NCI-H1930 (cell line): ENCODE results near the gene NACC2.

Source experiments
- DNase-seq, 2 experiments: peaks; one replicate each; lab custom pipeline; 2025; lab: John Stamatoyannopoulos, UW

NACC2 gene

DNA sequence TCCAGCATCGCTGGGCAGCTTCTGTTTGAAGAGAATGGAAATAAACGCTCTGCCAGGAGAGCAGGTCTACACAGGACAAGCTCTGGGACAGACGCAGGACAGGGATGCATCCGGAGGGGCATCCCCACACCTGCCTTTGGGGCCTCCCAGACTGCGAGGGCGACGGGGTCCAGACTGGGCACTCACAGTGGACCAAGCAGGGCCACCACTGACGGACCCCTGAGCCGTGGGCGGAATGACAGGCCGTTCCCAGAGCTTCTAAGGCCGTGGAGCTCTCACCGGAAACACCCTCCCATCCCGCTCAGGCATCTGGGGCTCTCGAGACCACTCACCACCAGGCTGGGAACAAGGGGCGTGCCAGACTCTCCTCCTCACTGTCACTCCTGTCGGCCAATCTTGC is 34.1 kb upstream of the NACC2 start:
- DNase-seq = no peak

DNA sequence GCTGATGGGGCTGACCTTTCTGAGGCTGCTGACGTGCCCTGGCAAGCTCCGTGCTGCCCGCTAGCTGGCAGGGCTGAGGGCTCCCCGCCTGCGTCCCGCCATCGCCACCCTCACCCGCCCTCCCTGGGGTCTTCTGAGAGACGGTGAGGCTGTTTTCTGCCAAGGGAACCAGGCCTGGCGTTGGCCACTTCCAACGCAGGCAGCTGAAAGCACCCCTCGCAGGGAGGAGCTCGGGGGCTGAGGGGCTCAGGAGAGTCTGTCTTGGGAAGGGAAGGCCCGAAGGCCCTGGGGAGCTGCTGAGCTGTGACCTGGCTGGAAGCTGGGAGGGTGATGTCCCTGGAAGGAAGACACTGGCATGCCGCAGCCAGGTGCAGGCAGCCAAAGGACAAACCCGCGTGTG is 33.3 kb upstream of the NACC2 start:
- DNase-seq = no peak

DNA sequence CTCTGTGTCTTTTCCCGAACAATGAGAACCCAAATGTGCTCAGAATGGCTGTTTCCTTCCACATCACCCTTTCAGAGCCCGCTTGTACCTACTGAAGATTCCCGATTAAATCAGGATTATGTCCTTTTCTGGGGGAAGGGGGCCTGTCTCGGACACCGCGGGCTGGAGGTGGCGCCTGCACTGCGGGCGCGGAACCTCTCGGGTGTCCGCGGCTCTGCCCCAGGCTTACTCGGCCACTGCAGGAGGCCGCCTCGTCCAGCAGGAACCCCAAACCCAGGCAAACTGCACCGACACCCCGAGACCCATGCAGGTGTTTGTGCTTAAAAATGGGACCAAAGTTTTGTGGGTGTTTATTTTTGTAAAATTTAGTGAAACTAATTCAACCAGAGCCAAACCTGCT is 32.2 kb upstream of the NACC2 start:
- DNase-seq = no peak

DNA sequence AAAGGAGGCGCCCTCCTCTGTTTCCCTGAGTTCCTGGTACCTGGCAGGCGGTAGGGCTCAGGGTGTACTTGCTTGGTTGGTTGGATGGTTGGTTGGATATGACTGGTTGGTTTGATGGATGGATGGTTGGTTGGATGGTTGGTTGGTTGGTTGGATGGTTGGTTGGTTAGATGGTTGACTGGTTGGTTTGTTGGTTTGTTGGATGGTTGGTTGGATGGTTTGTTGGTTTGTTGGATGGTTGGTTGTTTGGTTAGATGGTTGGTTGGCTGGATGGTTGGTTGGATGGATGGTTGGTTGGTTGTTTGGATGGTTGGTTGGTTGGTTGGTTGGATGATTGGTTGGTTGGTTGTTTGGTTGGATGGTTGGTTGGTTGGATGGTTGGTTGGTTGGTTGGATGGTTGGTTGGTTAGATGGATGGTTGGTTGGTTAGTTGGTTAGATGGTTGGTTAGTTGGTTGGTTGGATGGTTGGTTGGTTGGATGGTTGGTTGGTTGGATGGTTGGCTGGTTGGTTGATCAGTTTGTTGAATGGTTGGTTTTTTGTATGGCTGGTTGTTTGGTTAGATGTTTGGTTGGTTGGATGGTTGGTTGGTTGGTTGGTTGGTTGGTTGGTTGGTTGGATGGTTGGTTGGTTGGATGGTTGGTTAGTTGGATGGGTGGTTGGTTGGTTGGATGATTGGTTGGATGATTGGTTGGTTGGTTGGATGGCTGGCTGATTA is 30.0 kb upstream of the NACC2 start:
- DNase-seq = no peak

DNA sequence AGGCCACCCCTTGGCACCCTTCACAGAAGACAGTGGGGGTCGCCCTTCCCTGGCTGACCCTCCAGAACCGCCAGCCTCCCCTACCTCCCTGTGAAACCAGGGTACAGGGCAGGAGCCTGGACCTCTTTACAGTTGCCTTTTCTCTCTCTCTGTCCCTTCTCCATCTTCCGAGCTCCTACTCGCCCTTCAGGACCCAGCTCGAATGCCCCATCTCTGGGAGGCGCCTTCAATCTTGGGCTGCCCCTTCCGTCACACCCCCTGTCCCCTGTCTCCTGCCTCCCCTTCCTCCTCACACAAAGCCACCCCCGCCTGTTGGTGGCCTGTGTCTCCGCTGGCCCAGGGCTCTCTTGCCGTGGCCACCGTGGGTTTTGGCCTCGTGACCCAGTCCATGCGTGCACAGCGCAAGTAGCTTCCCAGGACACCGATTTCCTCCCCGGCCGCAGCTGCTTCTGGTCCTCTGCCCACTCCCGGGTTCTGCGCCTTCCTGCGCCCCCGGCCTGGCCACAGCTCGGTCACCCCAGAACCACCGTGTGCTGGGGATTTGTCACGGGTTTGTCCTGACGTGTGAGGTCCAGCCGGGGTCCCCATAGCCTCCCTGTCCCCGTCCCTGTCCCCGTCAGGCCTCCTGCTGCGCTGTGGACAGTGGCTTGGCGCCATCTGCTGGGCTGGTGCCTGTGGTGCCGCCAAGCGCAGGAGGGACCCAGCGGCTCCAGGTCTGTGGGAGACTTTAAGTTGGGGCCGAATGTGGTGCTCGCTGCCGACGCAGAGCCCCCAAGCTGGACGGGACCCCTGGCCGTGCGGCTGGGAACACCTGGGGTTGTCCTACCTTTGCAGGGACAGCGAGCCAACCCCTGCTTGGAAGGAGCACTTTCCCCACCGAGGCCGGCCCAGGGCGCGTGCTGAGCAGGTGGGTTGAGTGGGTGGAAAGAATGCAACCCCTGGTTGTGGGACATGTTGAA is 27.6 kb upstream of the NACC2 start:
- DNase-seq = peak; percentile 16 to 57

DNA sequence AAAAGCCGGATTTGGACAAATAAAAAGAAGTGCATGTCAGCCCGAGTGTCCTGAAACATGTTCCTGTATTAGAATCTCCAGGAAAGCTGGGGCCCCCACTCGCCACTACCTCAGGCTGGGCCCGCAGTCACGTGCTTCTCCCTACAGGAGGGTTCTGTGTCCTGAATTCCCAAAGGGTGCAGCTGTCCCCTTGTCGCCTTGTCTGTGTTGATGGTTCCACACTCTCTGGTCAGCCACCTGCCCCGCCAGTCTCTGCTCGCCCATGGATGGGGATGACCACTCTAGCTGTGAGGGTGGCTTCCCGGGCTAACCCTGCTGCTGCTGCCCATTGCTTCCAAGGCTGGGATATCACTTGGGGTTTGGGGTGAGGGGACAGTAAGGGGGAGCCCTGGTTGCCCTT is 26.7 kb upstream of the NACC2 start:
- no peak for DNase-seq

DNA sequence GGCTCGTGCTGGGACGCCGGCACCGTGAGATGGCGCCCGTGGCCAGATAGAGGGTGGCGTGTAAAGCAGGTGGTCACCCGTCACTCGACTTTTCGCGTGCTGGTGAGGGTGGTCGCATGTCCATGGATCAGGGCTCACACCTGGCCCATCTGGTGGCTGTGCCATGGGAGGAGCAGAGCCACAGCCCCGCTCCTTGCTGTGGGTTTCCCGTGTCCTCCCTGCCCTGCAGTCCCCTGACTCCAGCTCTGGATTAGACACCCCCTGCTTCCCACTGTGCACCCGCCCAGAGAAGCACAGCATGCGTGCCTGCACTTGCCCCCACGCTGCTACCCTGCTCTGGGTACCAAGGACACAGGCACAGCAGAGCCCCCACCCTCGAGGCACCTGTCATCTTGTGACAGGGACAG is 25.4 kb upstream of the NACC2 start:
- DNase-seq = no peak

DNA sequence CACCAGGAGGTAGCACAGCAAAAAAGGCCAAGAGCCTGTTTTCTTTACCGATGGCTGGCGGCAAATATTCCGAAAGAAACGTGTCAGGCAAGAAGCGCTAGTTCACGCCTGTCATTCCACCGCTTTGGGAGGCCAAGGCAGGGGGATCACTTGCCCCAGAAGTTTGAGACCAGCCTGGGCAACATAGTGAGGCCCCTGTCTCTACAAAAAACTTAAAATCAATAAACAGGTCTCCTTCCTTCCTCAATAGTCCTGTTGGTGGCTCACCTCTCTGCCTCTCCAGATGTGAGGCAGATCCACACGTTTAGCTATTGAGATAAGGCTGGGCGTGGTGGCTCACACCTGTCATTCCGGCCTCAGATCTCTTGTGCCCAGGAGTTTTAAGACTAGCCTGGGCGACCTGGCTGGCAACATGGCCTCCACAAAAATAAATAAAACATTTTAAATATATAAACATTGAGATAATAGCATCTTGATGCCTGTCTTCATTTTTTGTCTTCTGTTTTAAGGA is 24.8 kb upstream of the NACC2 start:
- no peak for DNase-seq

DNA sequence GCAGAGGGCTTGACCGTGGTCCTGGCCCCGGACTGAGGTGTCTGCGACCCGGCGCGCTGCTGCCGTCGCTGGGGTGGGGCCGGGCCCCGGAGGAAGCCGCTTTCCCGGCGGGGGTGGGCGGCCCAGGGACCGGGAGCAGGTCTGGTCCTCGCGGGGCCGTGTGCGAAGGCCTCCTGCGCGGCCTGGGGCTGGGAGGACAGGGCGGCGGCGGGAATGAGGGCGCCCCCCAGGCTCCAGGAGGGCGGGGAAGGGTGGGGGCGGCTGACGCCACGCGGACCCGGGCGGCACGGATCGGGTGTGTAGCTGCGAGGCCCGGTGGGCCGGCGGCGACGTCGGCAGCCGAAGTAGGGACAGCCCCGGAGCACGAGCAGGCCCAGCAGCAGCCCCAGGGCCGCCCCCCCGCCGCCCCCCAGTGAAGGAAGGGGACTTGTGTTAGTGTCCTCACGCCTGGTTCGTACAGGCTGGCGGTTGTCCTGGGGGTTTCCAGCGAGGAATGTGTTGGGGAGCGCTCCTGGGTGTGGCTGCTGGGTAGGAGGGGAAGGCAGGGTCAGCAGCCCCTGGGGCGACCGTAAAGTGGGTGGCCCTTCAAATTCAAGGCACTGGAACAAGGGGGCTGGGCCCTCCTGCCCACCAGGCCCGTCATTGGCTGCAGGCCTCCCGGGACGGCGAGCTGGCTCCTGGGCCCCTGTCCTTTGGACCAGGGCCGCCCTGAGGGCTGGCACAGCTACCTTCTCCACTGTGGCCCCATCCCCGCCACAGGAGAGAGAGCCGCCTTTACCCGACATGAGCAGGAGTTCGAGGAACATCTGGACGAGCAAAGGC is 24.2 kb upstream of the NACC2 start:
- DNase-seq = no peak

DNA sequence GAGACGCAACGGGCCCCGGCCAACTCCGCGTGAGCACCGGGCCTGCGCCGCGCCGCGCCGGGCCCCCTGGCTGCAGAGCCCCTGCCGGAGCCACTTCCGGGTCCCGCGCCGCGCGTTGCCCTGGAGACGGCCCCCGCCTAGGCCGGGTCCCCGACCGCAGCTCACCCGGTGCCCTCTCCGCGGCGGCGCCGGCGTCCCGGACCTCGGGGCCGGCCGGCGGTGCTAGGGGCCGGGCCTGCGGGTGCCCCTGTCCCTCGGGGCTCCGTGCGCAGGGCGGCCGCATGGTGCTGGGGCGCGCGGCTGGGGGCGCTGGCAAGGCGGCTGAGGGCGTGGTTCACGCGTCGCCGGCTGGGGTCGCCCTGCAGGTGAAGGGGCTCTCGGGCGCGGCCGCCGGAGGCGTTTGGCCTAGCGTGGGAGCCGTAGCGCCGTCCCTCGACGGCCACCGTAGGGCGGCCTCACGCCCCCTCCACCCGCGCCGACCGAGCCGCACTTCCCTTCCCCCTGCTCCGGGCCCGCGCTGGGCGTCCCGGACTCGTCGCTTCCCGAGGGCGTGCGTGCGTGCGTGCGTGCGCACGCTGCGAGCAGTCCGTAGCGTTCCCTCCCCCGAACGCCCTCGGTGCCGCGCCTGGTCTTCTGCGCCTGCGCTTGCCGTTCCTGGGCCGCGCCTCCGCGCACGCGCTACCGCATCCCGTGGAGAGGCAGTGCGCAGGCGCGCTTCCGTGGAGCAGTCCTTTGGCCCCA is 23.4 kb upstream of the NACC2 start, which contains the start of gene TMEM250:
Gene TMEM250, minus strand, starts transcription at position 556 of the 741 bp plus-strand sequence. CDS start 1,975 bp downstream, outside the sequence.
- peak; percentile 91 for DNase-seq

DNA sequence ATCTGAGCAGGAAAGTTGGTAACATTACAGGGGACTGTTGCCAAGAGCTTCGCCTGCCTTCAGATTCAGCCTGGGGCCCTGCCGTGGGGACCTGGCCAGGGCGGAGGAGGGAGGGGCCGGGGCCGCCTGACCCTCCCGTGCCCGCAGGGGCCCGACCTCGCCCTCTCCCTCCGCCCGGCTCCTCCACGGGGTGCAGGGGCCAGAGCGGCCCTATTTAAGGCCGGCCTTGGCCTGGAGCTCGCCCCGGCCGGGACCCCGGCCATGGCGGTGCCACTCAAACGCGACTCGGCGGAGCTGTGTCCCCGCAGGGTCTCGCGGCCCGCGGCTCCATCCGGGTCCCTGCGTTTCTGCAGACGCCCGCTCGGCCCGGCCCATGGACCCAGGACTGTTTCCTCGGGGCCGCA is 22.8 kb upstream of the NACC2 start:
- no peak for DNase-seq

DNA sequence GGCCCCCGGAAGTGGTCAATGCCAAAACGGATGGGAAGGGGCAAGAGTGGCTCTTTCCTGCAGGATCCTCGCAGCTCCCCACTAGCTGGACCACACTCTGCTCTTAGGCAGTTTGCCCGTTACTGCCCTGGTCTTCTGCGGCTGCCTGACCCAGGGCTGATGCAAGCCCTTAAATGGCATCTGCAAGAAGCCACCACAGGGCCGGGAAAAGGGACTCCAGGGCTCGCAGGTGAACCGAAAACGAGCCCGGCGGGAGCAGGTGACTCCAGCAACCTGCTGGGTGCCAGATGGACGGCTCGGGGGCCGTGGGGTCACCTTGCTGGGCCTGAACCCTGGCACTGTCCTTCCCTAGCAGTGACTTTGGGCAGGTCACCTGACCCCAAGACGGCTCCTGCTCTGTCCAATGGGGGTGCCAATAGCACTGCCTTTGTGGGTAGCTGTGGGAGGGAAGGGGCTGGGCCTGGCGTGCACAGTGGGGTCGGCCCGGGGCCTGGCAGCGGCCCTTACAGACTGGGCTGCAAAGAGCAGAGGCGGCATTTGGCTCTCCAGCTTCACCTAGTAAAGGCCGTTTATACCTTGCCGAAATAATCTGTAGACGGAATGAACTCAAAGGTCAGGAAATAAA is 22.3 kb upstream of the NACC2 start:
- DNase-seq = no peak

DNA sequence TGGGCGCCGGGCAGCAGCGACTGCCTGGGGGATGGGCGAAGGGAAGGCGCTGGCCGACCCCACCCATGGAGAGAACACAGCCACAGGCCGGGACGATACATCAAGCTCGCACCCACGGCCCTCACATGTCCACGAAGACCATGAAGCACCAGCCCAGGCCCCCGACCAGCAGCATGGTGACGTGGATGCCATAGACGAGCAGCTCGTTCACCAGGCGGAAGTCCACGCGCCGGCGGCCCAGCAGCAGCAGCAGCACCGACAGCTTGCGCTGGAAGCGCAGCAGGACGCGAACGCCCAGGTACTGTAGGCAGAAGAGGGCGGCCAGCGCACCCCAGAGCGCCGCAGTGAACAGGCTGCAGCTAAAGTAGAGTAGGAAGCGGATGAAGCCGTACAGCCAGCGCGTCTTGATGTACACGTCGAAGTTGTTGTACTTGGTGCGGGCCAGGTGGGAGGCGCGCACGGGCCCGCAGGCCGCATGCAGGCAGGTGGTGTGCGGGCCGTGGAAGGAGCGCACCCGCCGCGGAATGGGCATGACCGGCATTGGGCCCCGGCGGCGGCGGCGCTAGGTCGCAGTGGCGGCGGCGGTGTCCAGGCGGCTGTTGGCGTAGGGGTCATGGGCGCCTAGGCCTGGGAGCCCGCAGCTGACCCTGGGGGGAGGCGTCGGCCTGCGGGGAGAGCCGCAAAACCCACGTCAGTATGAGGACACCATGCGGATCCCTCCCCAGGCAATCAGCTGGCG is 21.4 kb upstream of the NACC2 start:
- no peak for DNase-seq

DNA sequence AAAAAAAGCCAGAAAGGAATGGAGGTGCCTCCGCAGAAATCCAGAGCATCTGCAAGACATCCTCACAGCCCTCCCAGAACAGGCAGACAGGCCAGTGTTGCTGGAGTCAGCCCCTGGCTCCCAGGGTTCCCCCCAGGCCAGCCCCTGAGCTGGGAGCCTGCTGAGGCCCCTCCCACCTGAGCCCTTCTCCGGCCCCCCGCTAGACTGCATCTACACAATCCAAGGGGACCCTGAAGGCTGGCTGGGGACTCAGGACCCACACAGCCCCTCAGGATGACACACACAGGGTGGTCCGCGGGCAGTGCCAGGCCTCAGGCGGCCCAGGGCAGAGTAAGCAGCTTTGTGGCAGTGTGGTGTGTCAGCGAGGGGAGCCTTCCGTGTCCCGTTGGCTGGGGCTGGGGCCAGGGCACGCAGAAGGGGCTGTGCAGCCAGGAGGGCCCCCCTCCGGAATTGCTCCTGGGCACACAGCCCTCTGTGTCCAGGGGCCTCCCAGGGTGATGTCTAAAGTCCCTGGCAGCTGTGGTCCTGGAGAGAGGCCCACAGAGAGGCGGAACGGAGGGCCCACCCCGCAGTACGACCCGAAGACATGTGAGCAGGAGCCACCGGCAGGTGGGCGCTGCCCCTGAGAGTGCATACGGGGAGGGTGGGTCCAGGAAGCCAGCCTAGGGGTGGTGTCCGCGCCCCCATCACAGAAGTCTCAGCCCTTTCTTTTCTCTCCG is 20.7 kb upstream of the NACC2 start:
- no peak for DNase-seq

DNA sequence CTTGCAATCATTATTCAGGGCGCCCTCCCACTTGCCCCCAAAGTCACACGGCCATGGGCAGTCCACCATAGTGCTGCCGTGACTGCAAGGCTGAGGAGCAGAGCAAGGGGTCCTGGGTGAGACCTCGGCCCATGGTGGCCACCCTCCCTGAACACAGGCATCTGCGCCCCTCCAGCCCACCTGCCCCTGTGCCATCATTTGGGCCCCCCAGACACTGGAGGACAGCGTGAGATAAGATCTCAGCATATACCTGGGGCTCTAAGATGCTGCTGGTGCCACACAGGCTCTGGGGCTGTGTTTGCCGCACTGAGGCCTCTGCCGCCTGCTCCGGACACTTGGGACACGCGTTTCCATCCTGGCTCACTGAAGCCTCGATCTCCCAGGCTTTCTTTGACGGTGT is 20.1 kb upstream of the NACC2 start:
- DNase-seq = no peak

DNA sequence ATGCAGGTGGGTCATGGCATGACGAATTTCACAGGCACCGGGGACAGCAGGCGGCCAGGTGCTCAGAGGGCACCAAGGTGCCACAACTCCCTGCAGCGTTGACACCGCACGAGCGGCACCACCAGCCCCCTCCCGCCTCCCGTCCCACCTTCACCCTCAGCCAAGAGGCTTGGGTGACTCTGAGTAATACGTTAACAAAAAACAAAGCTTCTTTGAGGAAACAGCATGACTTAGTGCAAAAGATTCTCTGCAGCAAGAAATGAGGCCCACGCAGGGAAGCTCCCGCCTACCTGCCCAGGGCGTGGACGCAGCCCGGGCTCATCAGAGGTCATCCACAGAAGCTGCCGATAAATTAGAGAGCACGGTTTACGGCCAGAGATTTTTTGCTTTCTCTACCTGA is 19.5 kb upstream of the NACC2 start:
- no peak for DNase-seq

DNA sequence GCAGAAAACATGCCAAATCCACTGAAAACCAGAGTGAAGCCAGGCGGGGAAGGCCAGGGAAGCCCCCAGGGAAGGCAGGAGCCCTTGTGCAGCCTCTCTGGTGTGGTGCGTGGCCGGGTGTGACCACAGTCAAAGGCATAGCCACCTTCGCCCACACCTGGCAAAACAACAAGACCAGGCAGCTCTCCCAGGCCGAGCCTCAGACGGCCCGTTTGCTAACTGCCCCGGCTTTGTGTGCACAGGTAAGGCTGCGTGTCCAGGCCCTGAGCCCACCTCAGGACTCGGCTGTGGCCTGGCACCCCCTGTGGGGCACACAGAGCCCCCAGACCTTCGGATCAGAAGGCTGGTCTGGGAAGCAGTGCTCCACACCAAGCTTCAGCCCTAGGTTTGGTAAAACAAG is 17.5 kb upstream of the NACC2 start:
- no peak for DNase-seq

DNA sequence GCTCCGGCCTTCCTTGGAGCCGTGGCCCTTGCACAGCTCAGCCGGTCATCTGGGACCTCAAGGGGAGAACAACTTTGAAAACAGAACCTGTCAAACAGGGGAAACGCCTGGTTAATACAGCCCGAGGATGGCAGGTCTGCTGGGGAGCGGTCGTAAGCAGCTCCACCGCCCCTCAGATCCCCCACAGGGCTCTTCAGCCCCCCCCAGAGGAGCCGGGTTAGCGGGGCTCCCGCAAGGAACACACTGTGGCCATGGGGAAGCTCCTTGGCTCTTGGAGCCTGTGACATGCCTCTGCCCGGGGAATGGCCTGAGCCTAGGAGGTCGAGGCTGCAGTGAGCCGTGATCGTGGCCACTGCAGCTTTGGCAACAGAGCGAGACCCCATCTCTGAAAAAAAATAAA is 16.8 kb upstream of the NACC2 start:
- DNase-seq = no peak

DNA sequence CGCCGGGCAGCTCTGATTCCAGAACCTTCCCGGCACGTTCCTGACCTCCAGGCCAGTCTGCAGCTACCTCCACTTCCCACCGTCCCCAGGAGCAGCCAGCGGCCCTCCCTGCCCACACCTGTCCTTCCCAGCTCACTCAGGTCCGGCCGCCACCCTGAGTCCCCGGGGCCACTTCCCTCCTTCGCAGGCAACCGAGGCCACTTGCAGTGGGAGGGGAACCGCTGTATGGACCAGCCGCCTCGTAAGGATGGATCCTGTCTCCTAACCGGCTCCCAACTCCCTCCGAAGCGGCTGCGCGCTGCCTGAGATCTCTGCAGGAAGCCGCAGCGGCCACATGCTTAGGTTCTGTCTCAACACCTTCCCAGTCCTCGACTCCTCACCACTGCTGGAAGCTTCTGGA is 16.1 kb upstream of the NACC2 start:
- DNase-seq = no peak
